NCI-H2227 treated with DMSO at 0.1 percent for 48 hours (cell line): ENCODE measurements around the gene PEAK3.

Experiments
- DNase-seq: peaks from one replicate; lab custom pipeline; 2025; lab: John Stamatoyannopoulos, UW

Gene PEAK3

GRCh38 chr19:2315121-2315817 is 33.3 kb upstream of the PEAK3 start:
- DNase-seq: no peak

DNA sequence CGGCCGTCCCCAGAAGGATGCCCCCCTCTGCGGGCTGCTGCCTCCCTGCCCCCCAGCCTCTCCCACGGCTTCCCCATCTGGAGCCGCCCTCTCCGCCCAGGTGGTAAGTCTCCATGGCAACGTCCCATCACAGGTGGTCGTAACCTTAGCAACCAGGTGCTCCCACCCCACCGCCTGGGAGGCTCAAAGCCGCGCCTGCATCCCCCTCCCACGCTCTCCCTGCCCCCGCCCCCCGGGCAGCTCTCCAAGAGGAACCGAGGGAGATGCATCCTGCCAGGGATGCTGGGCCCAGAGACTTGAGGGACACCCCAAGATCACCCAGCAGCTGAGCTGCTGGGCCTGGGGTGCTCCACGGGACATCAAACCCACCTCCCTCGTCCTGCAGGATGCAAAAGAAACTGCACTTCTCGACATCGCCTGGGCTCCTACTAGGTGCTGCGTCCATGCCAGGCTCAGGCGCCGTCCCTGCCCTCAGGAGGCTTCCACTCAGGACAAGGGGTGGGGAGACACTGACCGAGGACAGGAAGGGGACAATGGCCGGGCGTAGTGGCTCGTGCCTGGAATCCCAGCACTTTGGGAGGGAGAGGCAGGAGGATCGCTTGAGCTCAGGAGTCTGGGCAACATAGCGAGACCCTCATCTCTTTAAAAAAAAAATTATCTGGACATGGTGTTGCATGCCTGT is 31.0 kb upstream of the PEAK3 start:
- no peak for DNase-seq

- DNase-seq: no peak
Observed at GRCh38 chr19:2311093-2311492, 29.1 kb upstream of the PEAK3 start.

DNA sequence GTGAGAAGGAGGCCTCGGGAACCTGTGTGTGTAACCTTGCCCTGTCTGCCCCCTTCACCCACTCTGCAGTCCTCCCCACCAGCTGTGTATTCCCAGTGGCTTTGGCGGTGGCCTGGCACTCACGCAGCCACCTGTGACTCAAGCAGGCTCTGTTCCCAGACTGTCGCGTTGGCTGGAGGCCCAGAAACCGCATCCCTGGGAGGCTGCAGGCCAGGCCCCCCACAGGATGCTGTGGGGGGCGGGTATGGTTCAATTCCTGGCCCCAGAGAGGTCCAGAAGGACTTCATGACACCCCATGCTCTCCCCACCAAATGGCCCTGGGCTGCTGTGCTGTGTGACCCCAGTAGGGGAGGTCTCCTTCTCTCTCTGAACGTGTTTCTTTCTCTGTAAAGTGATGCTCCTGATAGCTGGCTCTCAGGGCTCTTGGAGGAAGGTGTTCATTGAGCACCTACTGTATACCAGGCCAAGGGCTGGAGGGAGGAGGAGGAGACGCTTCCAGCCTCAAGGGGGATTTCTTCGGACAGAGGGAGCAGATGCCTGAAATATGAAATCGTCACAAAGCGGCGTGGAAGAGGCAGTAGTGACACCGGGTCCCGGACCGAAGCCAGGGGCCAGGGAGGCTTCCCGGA is 27.9 kb upstream of the PEAK3 start:
- DNase-seq: no peak

DNA sequence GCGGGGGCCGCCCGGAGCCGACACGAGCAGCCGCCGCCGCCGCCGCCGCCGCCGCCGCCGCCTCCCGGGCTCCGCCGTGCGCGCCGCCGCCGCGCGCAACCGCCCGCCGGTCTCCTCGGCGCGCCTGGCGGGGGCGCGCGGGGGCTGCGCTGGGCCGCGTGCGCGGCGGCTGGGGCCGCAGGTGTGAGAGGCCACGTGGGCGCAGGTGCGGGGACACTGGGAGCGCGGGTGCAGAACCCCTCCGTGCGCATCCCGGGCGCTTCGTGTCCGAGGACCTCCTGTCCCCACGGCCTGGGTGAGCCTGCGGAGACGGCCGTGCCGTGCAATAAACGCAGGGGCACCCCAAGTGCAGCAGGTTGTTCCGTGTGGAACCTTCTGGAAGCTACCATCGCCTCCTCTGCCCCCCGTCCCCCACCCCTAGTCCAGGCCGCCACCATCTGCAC is 26.2 kb upstream of the PEAK3 start, which contains the start of gene LINGO3:
Gene LINGO3, minus strand, starts transcription at position 41 of the 443 bp plus-strand sequence. CDS start 16,378 bp downstream, outside the sequence.
- no peak for DNase-seq

GRCh38 chr19:2307518-2308012 is 25.6 kb upstream of the PEAK3 start:
- DNase-seq: no peak

DNA sequence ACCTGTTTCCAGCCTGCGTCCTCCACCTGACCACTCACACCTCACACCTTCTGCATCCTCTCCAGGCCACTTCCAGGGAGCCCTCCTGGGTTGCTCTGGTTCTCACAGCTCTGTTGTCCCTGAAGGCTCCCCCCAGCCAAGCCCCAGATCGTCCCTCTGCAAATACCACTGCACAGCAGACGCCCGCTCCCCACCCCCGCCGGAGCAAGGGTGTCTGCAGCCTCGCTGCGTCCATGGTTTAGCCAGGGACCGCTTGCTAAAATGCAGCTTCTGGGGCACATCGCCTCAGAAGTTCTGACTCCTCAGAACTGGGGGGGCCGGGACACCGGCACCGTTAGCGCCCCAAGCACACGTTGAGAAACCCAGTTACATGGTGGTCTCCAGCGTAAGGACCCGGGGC is 25.0 kb upstream of the PEAK3 start:
- DNase-seq: no peak

- DNase-seq: no peak
Observed at GRCh38 chr19:2306281-2306806, 24.4 kb upstream of the PEAK3 start.

GRCh38 chr19:2305452-2306280 is 23.7 kb upstream of the PEAK3 start:
- no peak for DNase-seq

DNA sequence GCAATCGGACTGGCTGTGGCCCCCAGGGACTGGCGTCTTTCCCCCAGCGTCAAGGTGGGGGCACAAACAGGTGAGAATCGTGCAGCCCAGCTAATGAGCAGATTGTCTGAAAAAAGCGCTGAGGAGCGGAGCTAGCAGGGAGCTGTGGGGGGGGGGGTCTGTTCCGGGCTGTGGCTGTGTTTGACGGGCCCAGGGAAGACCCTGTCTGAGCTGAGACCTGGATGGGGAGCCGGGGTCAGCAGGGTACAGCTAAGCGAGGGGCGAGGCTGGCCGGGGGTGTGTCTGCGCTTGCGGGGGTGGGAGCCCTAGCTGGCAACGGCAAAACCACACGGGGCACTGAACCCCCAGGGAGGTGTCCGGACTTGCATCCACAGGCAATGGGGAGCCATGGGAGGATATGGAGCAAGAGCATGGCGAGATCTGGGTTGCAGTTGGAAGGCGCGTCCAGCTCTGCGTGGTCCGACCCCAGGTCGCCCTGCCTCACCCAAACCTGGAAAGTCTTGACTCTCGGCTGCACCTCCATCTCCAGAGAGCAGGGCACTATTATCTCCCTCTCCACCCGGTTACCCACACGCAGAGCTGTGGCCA is 21.3 kb upstream of the PEAK3 start:
- no peak for DNase-seq

- DNase-seq: no peak
Observed at GRCh38 chr19:2302319-2303210, 20.6 kb upstream of the PEAK3 start.

GRCh38 chr19:2300533-2300932 is 18.6 kb upstream of the PEAK3 start:
- no peak for DNase-seq

- no peak for DNase-seq
Observed at GRCh38 chr19:2296141-2296540, 14.2 kb upstream of the PEAK3 start.

GRCh38 chr19:2294687-2295335 is 12.8 kb upstream of the PEAK3 start:
- no peak for DNase-seq

DNA sequence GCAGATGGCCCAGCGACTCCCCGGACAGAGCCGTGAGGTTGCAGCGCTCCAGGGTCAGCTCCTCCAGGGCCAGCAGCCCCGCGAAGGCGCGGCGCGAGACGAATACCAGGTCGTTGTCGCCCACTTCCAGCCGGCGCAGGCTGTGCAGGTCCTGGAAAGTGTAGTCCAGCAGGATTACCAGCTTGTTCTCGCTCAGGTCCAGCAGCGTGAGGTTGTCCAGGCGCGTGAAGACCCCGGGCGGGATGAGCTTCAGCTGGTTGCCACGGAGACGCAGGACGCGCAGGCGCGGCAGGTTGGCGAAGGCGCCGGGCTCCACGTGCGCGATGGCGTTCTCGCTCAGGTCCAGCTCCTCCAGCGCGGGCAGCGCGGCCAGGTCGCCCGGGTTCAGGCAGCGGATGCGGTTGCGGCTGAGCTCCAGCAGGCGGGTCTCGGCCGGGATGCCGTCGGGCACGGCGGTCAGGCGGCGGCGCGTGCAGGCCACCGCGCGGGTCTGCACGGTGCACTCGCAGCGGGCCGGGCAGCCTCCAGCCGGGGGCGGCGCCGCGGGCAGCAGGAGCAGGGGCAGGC is 9.3 kb upstream of the PEAK3 start:
- DNase-seq: no peak

GRCh38 chr19:2290441-2291184 is 8.6 kb upstream of the PEAK3 start:
- no peak for DNase-seq

DNA sequence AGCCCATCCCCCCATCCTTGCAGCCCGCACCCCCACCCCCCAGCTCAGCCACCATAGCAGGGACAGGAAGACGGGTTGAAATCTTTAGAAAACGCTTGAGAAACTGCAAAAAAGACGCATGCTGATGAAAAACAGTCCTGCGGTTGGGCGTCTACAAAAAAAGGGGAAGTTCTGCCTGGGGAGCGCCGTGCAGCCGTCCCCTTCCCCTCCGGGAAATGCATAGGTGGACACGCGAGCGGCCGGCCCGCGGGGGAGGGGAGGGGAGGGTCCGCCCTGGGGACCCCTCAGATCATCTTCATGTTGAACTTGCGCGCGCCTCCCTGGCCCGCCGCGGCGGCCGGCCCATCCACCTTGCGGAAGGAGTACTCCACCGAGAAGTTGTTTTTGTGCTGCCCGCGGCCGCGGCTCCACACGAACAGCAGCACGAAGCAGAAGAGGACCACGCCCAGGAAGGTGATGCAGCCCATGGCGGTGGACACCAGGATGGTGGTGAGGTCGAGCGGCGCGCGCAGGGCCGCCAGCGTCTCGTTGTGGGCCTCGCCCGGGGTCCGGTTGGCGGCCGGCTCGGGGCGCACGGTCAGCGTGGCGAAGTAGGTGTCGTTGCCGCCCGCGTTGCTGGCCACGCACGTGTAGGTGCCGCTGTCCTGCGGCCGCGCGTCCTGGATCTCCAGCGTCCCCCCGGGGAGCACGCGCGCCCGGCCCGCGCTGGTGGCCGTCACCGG is 7.9 kb upstream of the PEAK3 start:
- no peak for DNase-seq
